K562 treated with DMSO at 1 percent for 4 hours (cell line): ENCODE measurements around the gene DPYSL4. TPM values are rescaled to one million over a fixed set of nuclear protein-coding genes. Genes with fewer than 3 reads are reported as not detected.

Experiments
- total RNA-seq: library from RNA; unstranded; fragments of 300-600 nt; gene quantifications from 2 replicates; pipeline ENCODE4 v1.2.3, GENCODE V29; 2022; ENCODE audit not compliant: insufficient read depth

DPYSL4 gene
- total RNA-seq = 0.44 TPM in 1 of 2 replicates, not detected in the other

DNA sequence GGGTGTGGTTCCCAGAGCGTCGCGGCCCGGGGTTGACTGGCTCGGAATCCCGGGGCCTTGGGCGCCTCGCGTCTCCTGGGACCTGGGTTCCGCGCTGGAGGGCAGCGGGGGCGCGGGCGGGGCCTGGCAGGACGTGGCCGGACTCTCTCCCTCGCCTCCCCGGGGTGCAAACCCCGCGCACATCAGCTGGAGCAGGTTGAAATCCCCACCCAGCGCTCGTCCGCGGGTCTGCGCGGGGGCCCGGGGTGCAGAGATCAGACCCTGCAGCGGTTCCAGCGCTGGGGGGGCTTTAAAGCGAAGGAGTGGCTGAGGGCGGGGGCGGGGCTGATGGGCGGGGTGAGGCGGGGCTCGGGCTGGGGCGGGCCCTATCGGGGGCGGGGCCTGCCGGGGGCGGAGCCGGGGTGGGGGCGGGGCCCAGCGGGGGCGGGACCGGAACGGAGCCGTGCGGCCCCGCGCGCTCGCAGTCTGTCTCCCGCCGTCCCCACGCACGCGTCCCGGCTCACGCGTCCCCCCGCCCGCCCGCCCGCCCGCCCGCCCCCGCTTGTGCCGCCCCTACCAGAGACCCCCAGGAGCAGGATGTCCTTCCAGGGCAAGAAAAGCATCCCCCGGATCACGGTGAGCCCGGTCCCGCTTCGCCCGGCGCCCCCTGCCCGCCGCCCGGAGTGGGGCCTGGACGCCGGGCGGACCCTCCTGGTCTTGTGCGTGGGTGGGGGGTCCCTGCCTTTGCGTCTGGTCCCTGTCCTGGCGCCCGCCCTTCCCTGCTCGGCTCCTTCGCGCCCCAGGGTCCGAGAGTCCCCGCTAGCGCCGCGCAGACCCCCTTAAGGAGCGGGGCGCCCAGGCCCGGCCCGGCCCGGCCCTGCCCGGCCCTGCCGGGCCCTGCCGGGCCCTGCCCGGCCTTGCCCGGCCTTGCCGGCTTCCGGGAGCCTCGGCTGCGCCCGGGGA lies at the start of gene DPYSL4:
TSS of gene DPYSL4 (plus strand) at position 461 of the 942 bp plus-strand sequence. CDS start at position 577, 116 bp downstream.

Other genes with a start within 250 kb of the DPYSL4 start
- gene BNIP3, start 205.0 kb upstream of the DPYSL4 start, total RNA-seq = 14.4 and 15.4 TPM in 2 replicates
- 0.36 and 0.50 TPM in 2 replicates for gene JAKMIP3, start 121.0 kb upstream of the DPYSL4 start, total RNA-seq
- 18.3 and 27.4 TPM in 2 replicates for gene STK32C, start 121.0 kb downstream of the DPYSL4 start, total RNA-seq
- gene LRRC27, start 145.2 kb downstream of the DPYSL4 start, total RNA-seq = 1.2 TPM in 1 of 2 replicates, not detected in the other
- 5.5 and 6.9 TPM in 2 replicates for gene PWWP2B, start 210.3 kb downstream of the DPYSL4 start, total RNA-seq